ENCODE results near the gene CDH4. TPM values are rescaled to one million over a fixed set of nuclear protein-coding genes. Genes with fewer than 3 reads are reported as not detected.

The CDH4 gene
- polyA plus RNA-seq, 1 experiment, result 1.5 TPM

GRCh38 chr20:61916318-61916891 lies 664.3 kb downstream of the CDH4 start:
- CTCF ChIA-PET, result no interaction called here
- no peak for DNase-seq (ENCODE audit: low read depth)
- POLR2A ChIA-PET, result no interaction called here
- Histone ChIP-seq H3K4me3 (ENCODE audit: low read depth, low read length) (no peak overlapping the region), H3K27me3 (ENCODE audit: control insufficient read depth, insufficient read depth, low read length) (no peaks in the 10 kb centered on the region; the same call in 1 of the 2 replicates), H3K36me3 (ENCODE audit: control insufficient read depth, insufficient read depth, low read length) (no peaks in the 10 kb centered on the region)
- no peak for TF ChIP-seq CTCF (IDR thresholded peaks at IDR 0.05; ENCODE audit: insufficient read depth, low read depth, low read length)

- TF ChIP-seq CTCF (IDR thresholded peaks at IDR 0.05; ENCODE audit: insufficient read depth, low read depth, low read length), result no peak
- Histone ChIP-seq H3K36me3 (ENCODE audit: control insufficient read depth, insufficient read depth, low read length) (no peaks in the 10 kb centered on the region), H3K27me3 (ENCODE audit: control insufficient read depth, insufficient read depth, low read length) (no peaks in the 10 kb centered on the region), H3K4me3 (ENCODE audit: low read depth, low read length) (no peak overlapping the region)
- ChIA-PET POLR2A (no interaction called here), CTCF (no interaction called here)
- DNase-seq (ENCODE audit: low read depth), result no peak
Measured at GRCh38 chr20:61917474-61918145, 665.5 kb downstream of the CDH4 start.

GRCh38 chr20:61918548-61918947 lies 666.5 kb downstream of the CDH4 start:
- CTCF ChIA-PET, result no interaction called here
- POLR2A ChIA-PET, result no interaction called here

GRCh38 chr20:61919239-61919638 lies 667.2 kb downstream of the CDH4 start:
- CTCF ChIA-PET, result no interaction called here
- POLR2A ChIA-PET, result no interaction called here
- no peaks in the 10 kb centered on the region for H3K36me3 ChIP-seq (ENCODE audit: control insufficient read depth, insufficient read depth, low read length)
- no peak for TF ChIP-seq CTCF (IDR thresholded peaks at IDR 0.05; ENCODE audit: insufficient read depth, low read depth, low read length)
- no peak overlapping the region for H3K4me3 ChIP-seq (ENCODE audit: low read depth, low read length)
- H3K27me3 ChIP-seq (ENCODE audit: control insufficient read depth, insufficient read depth, low read length), result no peaks in the 10 kb centered on the region
- no peak for DNase-seq (ENCODE audit: low read depth)

More at GRCh38 chr20:61918548-61918947, 666.5 kb downstream of the CDH4 start:
- Histone ChIP-seq H3K4me3 (ENCODE audit: low read depth, low read length) (no peak overlapping the region), H3K27me3 (ENCODE audit: control insufficient read depth, insufficient read depth, low read length) (no peaks in the 10 kb centered on the region), H3K36me3 (ENCODE audit: control insufficient read depth, insufficient read depth, low read length) (no peaks in the 10 kb centered on the region)
- no peak for TF ChIP-seq CTCF (IDR thresholded peaks at IDR 0.05; ENCODE audit: insufficient read depth, low read depth, low read length)
- no peak for DNase-seq (ENCODE audit: low read depth)

- no peaks in the 10 kb centered on the region for H3K36me3 ChIP-seq (ENCODE audit: control insufficient read depth, insufficient read depth, low read length)
- no peak for DNase-seq (ENCODE audit: low read depth)
- H3K4me3 ChIP-seq (ENCODE audit: low read depth, low read length), result no peak overlapping the region
- CTCF ChIA-PET, result no interaction called here
- TF ChIP-seq CTCF (IDR thresholded peaks at IDR 0.05; ENCODE audit: insufficient read depth, low read depth, low read length), result no peak
- POLR2A ChIA-PET, result no interaction called here
- no peaks in the 10 kb centered on the region for H3K27me3 ChIP-seq (ENCODE audit: control insufficient read depth, insufficient read depth, low read length)
Measured at GRCh38 chr20:61919675-61920365, 667.8 kb downstream of the CDH4 start.

Measured in BJ (cell line).